H9 (cell line): ENCODE measurements around the gene ICOSLG. TPM values are rescaled to one million over a fixed set of nuclear protein-coding genes. Genes with fewer than 3 reads are reported as not detected.

Experiments
- DNase-seq: peaks from one replicate; pipeline ENCODE4 v3.0.0-alpha.2; 2017
- H2AFZ ChIP-seq: one replicate; pipeline ENCODE4 v1.6.1; 2013; ENCODE audit warnings: mild to moderate bottlenecking, low read length, control low read depth, moderate library complexity
- H2AK5ac ChIP-seq: 2 replicates; pipeline ENCODE4 v1.6.1; 2013; ENCODE audit warnings: low read length, control low read depth, mixed read lengths; ENCODE audit not compliant: insufficient read length
- H2BK120ac ChIP-seq: one replicate; pipeline ENCODE4 v1.6.1; 2013; ENCODE audit warnings: low read depth, mild to moderate bottlenecking, low read length, control low read depth, inconsistent platforms; ENCODE audit not compliant: poor library complexity, severe bottlenecking
- H2BK12ac ChIP-seq: 2 replicates; pipeline ENCODE4 v1.6.1; 2013; ENCODE audit warnings: low read length, control low read depth, mixed read lengths, low read depth; ENCODE audit not compliant: insufficient read length
- H2BK15ac ChIP-seq: 2 replicates; pipeline ENCODE4 v1.6.1; 2013; ENCODE audit warnings: low read depth, low read length, control low read depth
- H2BK20ac ChIP-seq: one replicate; pipeline ENCODE4 v1.6.1; 2013; ENCODE audit warnings: low read depth, mild to moderate bottlenecking, low read length, control low read depth, inconsistent platforms; ENCODE audit not compliant: poor library complexity, severe bottlenecking
- H2BK5ac ChIP-seq: 2 replicates; pipeline ENCODE4 v1.6.1; 2013; ENCODE audit warnings: low read length, control low read depth, mixed read lengths; ENCODE audit not compliant: insufficient read length
- H3K14ac ChIP-seq: 2 replicates; pipeline ENCODE4 v1.6.1; 2013; ENCODE audit warnings: low read length, control low read depth; ENCODE audit not compliant: insufficient read depth
- H3K18ac ChIP-seq: 2 replicates; pipeline ENCODE4 v1.6.1; 2013; ENCODE audit warnings: low read depth, mild to moderate bottlenecking, mixed read lengths, low read length, control low read depth; ENCODE audit not compliant: insufficient read length
- H3K23ac ChIP-seq: 2 replicates; pipeline ENCODE4 v1.6.1; 2013; ENCODE audit warnings: low read length, control low read depth, mixed read lengths, low read depth; ENCODE audit not compliant: insufficient read length
- H3K23me2 ChIP-seq: 2 replicates; pipeline ENCODE4 v1.6.1; 2013; ENCODE audit warnings: low read depth, mild to moderate bottlenecking, mixed read lengths, low read length, control low read depth; ENCODE audit not compliant: insufficient read length, poor library complexity, severe bottlenecking
- H3K27ac ChIP-seq: 2 replicates; pipeline ENCODE4 v1.5.1; 2013; ENCODE audit warnings: low read length, control low read depth, mixed read lengths, low read depth; ENCODE audit not compliant: insufficient read length
- H3K27me3 ChIP-seq: 2 replicates; pipeline ENCODE4 v1.6.1; 2013; ENCODE audit warnings: low read length, control low read depth, inconsistent platforms; ENCODE audit not compliant: insufficient read depth
- H3K4ac ChIP-seq: 2 replicates; pipeline ENCODE4 v1.6.1; 2013; ENCODE audit warnings: low read depth, mild to moderate bottlenecking, control low read depth, inconsistent platforms, low read length, moderate library complexity
- H3K4me1 ChIP-seq: 2 replicates; pipeline ENCODE4 v1.6.1; 2013; ENCODE audit warnings: low read length, control low read depth, inconsistent platforms; ENCODE audit not compliant: insufficient read depth
- H3K4me2 ChIP-seq: 2 replicates; pipeline ENCODE4 v1.6.1; 2013; ENCODE audit warnings: low read length, control low read depth, mixed read lengths; ENCODE audit not compliant: insufficient read length, insufficient read depth
- H3K56ac ChIP-seq: 2 replicates; pipeline ENCODE4 v1.6.1; 2013; ENCODE audit warnings: low read depth, mild to moderate bottlenecking, mixed read lengths, low read length, control low read depth; ENCODE audit not compliant: insufficient read length
- H3K79me1 ChIP-seq: 2 replicates; pipeline ENCODE4 v1.6.1; 2013; ENCODE audit warnings: low read depth, mild to moderate bottlenecking, moderate library complexity, low read length, control low read depth, inconsistent platforms; ENCODE audit not compliant: insufficient read depth, poor library complexity, severe bottlenecking
- H3K79me2 ChIP-seq: 2 replicates; pipeline ENCODE4 v1.6.1; 2013; ENCODE audit warnings: low read length, control low read depth, inconsistent platforms; ENCODE audit not compliant: insufficient read depth
- H3K9ac ChIP-seq: 2 replicates; pipeline ENCODE4 v1.6.1; 2013; ENCODE audit warnings: low read length, control low read depth, mixed read lengths; ENCODE audit not compliant: insufficient read length; ENCODE audit errors: extremely low read depth
- H3K9me3 ChIP-seq: one replicate; pipeline ENCODE4 v1.6.1; 2013; ENCODE audit warnings: low read depth, low read length, inconsistent platforms; ENCODE audit not compliant: control insufficient read depth
- H3T11ph ChIP-seq: one replicate; pipeline ENCODE4 v1.6.1; 2013; ENCODE audit warnings: mild to moderate bottlenecking, low read length, control low read depth, inconsistent platforms
- H4K20me1 ChIP-seq: one replicate; pipeline ENCODE4 v1.6.1; 2013; ENCODE audit not compliant: control insufficient read depth, insufficient read length, insufficient read depth
- H4K5ac ChIP-seq: 2 replicates; pipeline ENCODE4 v1.6.1; 2013; ENCODE audit warnings: low read depth, mild to moderate bottlenecking, mixed read lengths, low read length, control low read depth; ENCODE audit not compliant: insufficient read length
- H4K8ac ChIP-seq: replicated peaks from 2 replicates; pipeline ENCODE4 v1.6.1; 2013; ENCODE audit warnings: low read length, control low read depth, mixed read lengths, low read depth; ENCODE audit not compliant: insufficient read length
- H4K91ac ChIP-seq: 2 replicates; pipeline ENCODE4 v1.6.1; 2013; ENCODE audit warnings: low read depth, mild to moderate bottlenecking, moderate library complexity, mixed read lengths, low read length, control low read depth; ENCODE audit not compliant: insufficient read length
- H3K27ac Mint-ChIP-seq, 3 experiments: 2 replicates in 2 of 3; 3 replicates in 1 of 3; pipeline ENCODE4 v1.8.0; 2020 to 2021; ENCODE audit warnings: mixed read lengths in 3 of 3, mild to moderate bottlenecking in 1 of 3, moderate library complexity in 1 of 3
- H3K27me3 Mint-ChIP-seq: 2 replicates; pipeline ENCODE4 v1.8.0; 2021; ENCODE audit warnings: low read depth, mild to moderate bottlenecking, moderate library complexity, mixed read lengths
- H3K36me3 Mint-ChIP-seq, 3 experiments: 2 replicates in 2 of 3; 3 replicates in 1 of 3; pipeline ENCODE4 v1.8.0; 2020 to 2021; ENCODE audit warnings: low read depth in 3 of 3, mixed read lengths in 3 of 3; ENCODE audit not compliant: insufficient read depth in 1 of 3
- H3K4me1 Mint-ChIP-seq, 2 experiments: 2 replicates each; pipeline ENCODE4 v1.8.0; 2020; ENCODE audit warnings: mixed read lengths in 2 of 2
- H3K4me3 Mint-ChIP-seq, 2 experiments: 2 replicates in 1 of 2; 3 replicates in 1 of 2; pipeline ENCODE4 v1.8.0; 2020 to 2021; ENCODE audit warnings: mild to moderate bottlenecking in 2 of 2, mixed read lengths in 2 of 2, moderate library complexity in 1 of 2
- H3K9me3 Mint-ChIP-seq, 2 experiments: 2 replicates in 1 of 2; 3 replicates in 1 of 2; pipeline ENCODE4 v1.8.0; 2020; ENCODE audit warnings: mild to moderate bottlenecking in 2 of 2, mixed read lengths in 2 of 2, moderate library complexity in 1 of 2
- CTCF ChIP-seq: fragments of 200-600 bp; sonication (generic); conservative IDR thresholded peaks from 3 replicates; pipeline ENCODE4 v1.8.0; 2021; ENCODE audit warnings: antibody characterized with exemption, mild to moderate bottlenecking
- WGBS: extraction: QIAGEN DNeasy Blood & Tissue Kit; methylation state at CpG from one replicate; pipeline ENCODE4 v1.1.7; 2013; ENCODE audit warnings: missing lambda C conversion rate, low lambda C conversion rate, mixed read lengths; ENCODE audit not compliant: insufficient read length; ENCODE audit errors: extremely low coverage; 5-methylcytosine and 5-hydroxymethylcytosine counted together
- total RNA-seq: library from RNA; stranded (reverse); gene quantifications from 2 replicates; pipeline ENCODE4 v1.2.1, GENCODE V29; 2021

Gene ICOSLG
- total RNA-seq, 1 experiment from 2014 or later, result 6.8 TPM

- WGBS, result no CpG with 5 or more reads among the region's 19 CpGs
- Histone ChIP-seq H3K23ac (no peak within 1 kb of the TSS), H2AK5ac (no peak within 1 kb of the TSS), H3K18ac (no peak within 1 kb of the TSS), H3K9ac (no peak within 1 kb of the TSS), H4K8ac (no peak within 1 kb of the TSS), H3K27ac (no peak within 1 kb of the TSS), H3K4me2 (no peak within 1 kb of the TSS), H3K23me2 (no peaks in the 10 kb centered on the region), H3K27me3 (no peaks in the 10 kb centered on the region), H2AFZ (no peak within 1 kb of the TSS), H3K9me3 (no peaks in the 10 kb centered on the region), H3K4me1 (no peaks in the 10 kb centered on the region; the same call in 1 of the 2 replicates), H4K20me1 (no peaks in the 10 kb centered on the region), H2BK15ac (peak within 1 kb of the TSS; percentile 43; the same call in 1 of the 2 replicates), H4K91ac (no peak within 1 kb of the TSS), H3K14ac (no peak within 1 kb of the TSS; the same call in 1 of the 2 replicates), H4K5ac (no peak within 1 kb of the TSS), H3K79me2 (no peaks in the 10 kb centered on the region), H3K79me1 (no peaks in the 10 kb centered on the region), H2BK5ac (no peak within 1 kb of the TSS), H2BK12ac (no peak within 1 kb of the TSS), H3T11ph (no peak within 1 kb of the TSS), H3K56ac (no peak within 1 kb of the TSS), H2BK120ac (no peak within 1 kb of the TSS), H2BK20ac (no peak within 1 kb of the TSS), H3K4ac (no peak within 1 kb of the TSS)
- no peak for TF ChIP-seq CTCF
- Mint-ChIP-seq H3K27me3 (peaks cover 10% of the 10 kb centered on the region), H3K36me3 (no peaks in the 10 kb centered on the region; a peak in 1 of 7 replicates), H3K27ac (no peak within 1 kb of the TSS), H3K4me1 (peaks cover 5 to 6% of the 10 kb centered on the region in 2 experiments), H3K4me3 (no peak within 1 kb of the TSS), H3K9me3 (no peaks in the 10 kb centered on the region)
- no peak for DNase-seq
Measured at GRCh38 chr21:44261675-44262295, 21.0 kb upstream of the ICOSLG start, which contains the start of gene DNMT3L. TSS of gene DNMT3L (minus strand) at chr21:44261897. CDS start at chr21:44261259, 638 bp downstream.
